ENCODE results near the gene BTF3L4.
"Not testable (repeated sequence)": the region's sequence is repeated elsewhere in the genome, so short reads cannot be mapped to it uniquely, and the experiment has no call there.

- TF ChIP-seq POLR2AphosphoS5 (IDR thresholded peaks at IDR 0.05; ENCODE audit: low read depth, low read length); POLR2A (IDR thresholded peaks at IDR 0.05; ENCODE audit: low read depth, low read length); TAF1 (IDR thresholded peaks at IDR 0.05; ENCODE audit: borderline replicate concordance, low read depth, low read length): not testable (repeated sequence)
These were observed 38.2 kb downstream of the BTF3L4 start for GRCh38 chr1:52094300-52094699.
